H1 (cell line): Measurements from ENCODE around the gene CDK5. TPM values are rescaled to one million over a fixed set of nuclear protein-coding genes. Genes with fewer than 3 reads are reported as not detected.

Source experiments
- CTCF ChIA-PET: fragments of 300-600 bp; sonication (Branson Sonifier 250); formaldehyde crosslinking; loops from one replicate; lab custom pipeline; 2021; ENCODE audit not compliant: partially characterized antibody; lab: Charles Lee
- POLR2A ChIA-PET: fragments of 300-600 bp; sonication (Branson Sonifier 250); formaldehyde crosslinking; loops from one replicate; lab custom pipeline; 2021; ENCODE audit warnings: inconsistent platforms; ENCODE audit not compliant: partially characterized antibody; lab: Charles Lee
- DNase-seq, 2 experiments: peaks; one replicate each; pipeline versions ENCODE4 v3.0.0 to v3.0.0-alpha.2; 2010 to 2022; ENCODE audit warnings: low spot score in 2 of 2, low read depth in 1 of 2, mixed read lengths in 1 of 2
- FAIRE-seq: peaks from 2 replicates; lab custom pipeline; 2011; peaks lifted over from hg19 to GRCh38; lab: Jason Lieb, UNC
- H2AFZ ChIP-seq: 2 replicates; pipeline ENCODE4 v1.8.1; 2012; ENCODE audit warnings: low read length, inconsistent platforms
- H2AK5ac ChIP-seq: 2 replicates; pipeline ENCODE4 v1.6.1; 2013; ENCODE audit warnings: low read depth, low read length
- H2BK120ac ChIP-seq: replicated peaks from 2 replicates; pipeline ENCODE3; 2013; ENCODE audit warnings: low read depth, low read length, inconsistent platforms
- H2BK12ac ChIP-seq: 2 replicates; pipeline ENCODE4 v1.6.1; 2013; ENCODE audit warnings: low read depth, low read length
- H2BK15ac ChIP-seq: 2 replicates; pipeline ENCODE4 v1.6.1; 2013; ENCODE audit warnings: low read length
- H2BK20ac ChIP-seq: 2 replicates; pipeline ENCODE4 v1.6.1; 2013; ENCODE audit warnings: low read length
- H2BK5ac ChIP-seq: 2 replicates; pipeline ENCODE4 v1.6.1; 2013; ENCODE audit warnings: low read depth, low read length
- H3K14ac ChIP-seq: 2 replicates; pipeline ENCODE4 v1.6.1; 2013; ENCODE audit warnings: inconsistent platforms; ENCODE audit not compliant: insufficient read length
- H3K18ac ChIP-seq: 2 replicates; pipeline ENCODE4 v1.6.1; 2013; ENCODE audit warnings: low read length; ENCODE audit errors: extremely low read depth
- H3K23ac ChIP-seq: 2 replicates; pipeline ENCODE4 v1.6.1; 2013; ENCODE audit warnings: inconsistent platforms; ENCODE audit not compliant: insufficient read length
- H3K23me2 ChIP-seq: 2 replicates; pipeline ENCODE4 v1.6.1; 2013; ENCODE audit warnings: low read depth, low read length
- H3K27ac ChIP-seq: 2 replicates; pipeline ENCODE4 v1.6.1; 2011; ENCODE audit warnings: low read depth, low read length, inconsistent platforms
- H3K27me3 ChIP-seq, 4 experiments: replicated peaks in 1 of 4; 1 replicate in 1 of 4; 2 replicates in 3 of 4; pipeline versions ENCODE4 v1.6.1 to v1.8.1; 2011 to 2013; ENCODE audit warnings: low read length in 3 of 4, mild to moderate bottlenecking in 3 of 4, inconsistent platforms in 2 of 4, mixed read lengths in 2 of 4, moderate library complexity in 1 of 4; ENCODE audit not compliant: control insufficient read depth in 3 of 4, insufficient read depth in 3 of 4; ENCODE audit errors: extremely low read depth in 1 of 4
- H3K36me3 ChIP-seq, 4 experiments: 2 replicates each; pipeline versions ENCODE4 v1.6.1 to v1.8.1; 2011 to 2013; ENCODE audit warnings: mild to moderate bottlenecking in 4 of 4, low read length in 3 of 4, moderate library complexity in 2 of 4, control low read depth in 1 of 4, inconsistent platforms in 1 of 4; ENCODE audit not compliant: insufficient read depth in 4 of 4, control insufficient read depth in 2 of 4
- H3K4ac ChIP-seq: replicated peaks from 2 replicates; pipeline ENCODE3; 2013; ENCODE audit warnings: low read length, low read depth, mixed read lengths, inconsistent platforms; ENCODE audit not compliant: insufficient read length
- H3K4me1 ChIP-seq, 4 experiments: replicated peaks in 1 of 4; 1 replicate in 1 of 4; 2 replicates in 3 of 4; pipeline versions ENCODE4 v1.6.1 to v1.8.1; 2011 to 2013; ENCODE audit warnings: low read length in 3 of 4, inconsistent platforms in 2 of 4, mixed read lengths in 1 of 4; ENCODE audit not compliant: insufficient read depth in 4 of 4, control insufficient read depth in 3 of 4
- H3K4me2 ChIP-seq, 2 experiments: 2 replicates each; pipeline versions ENCODE4 v1.6.1 to v1.8.1; 2011 to 2013; ENCODE audit warnings: low read depth in 2 of 2, low read length in 2 of 2, control low read depth in 1 of 2, inconsistent platforms in 1 of 2, mild to moderate bottlenecking in 1 of 2; ENCODE audit not compliant: insufficient read depth in 1 of 2
- H3K4me3 ChIP-seq, 4 experiments: fragments of 200-600, 300-600 bp in 1 of 4; sonication (generic), shearing (Covaris generic), sonication (Bioruptor Twin) in 1 of 4; 2 replicates each; pipeline versions ENCODE4 v1.5.1 to v1.8.1; 2011 to 2016; ENCODE audit warnings: low read length in 4 of 4, low read depth in 3 of 4, control low read depth in 2 of 4, inconsistent platforms in 2 of 4, mild to moderate bottlenecking in 2 of 4, mixed read lengths in 1 of 4, moderate library complexity in 1 of 4; ENCODE audit not compliant: insufficient read depth in 2 of 4; ENCODE audit errors: extremely low read depth in 1 of 4
- H3K56ac ChIP-seq: replicated peaks from 2 replicates; pipeline ENCODE3; 2013; ENCODE audit warnings: low read depth, mild to moderate bottlenecking, mixed read lengths, low read length, inconsistent platforms; ENCODE audit not compliant: insufficient read length
- H3K79me1 ChIP-seq: 2 replicates; pipeline ENCODE4 v1.6.1; 2013; ENCODE audit warnings: low read depth, low read length, control low read depth
- H3K79me2 ChIP-seq, 2 experiments: 2 replicates each; pipeline versions ENCODE4 v1.6.1 to v1.8.1; 2012 to 2013; ENCODE audit warnings: low read length in 2 of 2, mild to moderate bottlenecking in 2 of 2, inconsistent platforms in 1 of 2; ENCODE audit not compliant: insufficient read depth in 2 of 2, control insufficient read depth in 1 of 2
- H3K9ac ChIP-seq, 4 experiments: replicated peaks in 1 of 4; 1 replicate in 1 of 4; 2 replicates in 3 of 4; pipeline versions ENCODE4 v1.6.1 to v1.8.1; 2011 to 2013; ENCODE audit warnings: low read depth in 3 of 4, low read length in 3 of 4, control low read depth in 2 of 4, mild to moderate bottlenecking in 2 of 4, moderate library complexity in 2 of 4, inconsistent platforms in 1 of 4; ENCODE audit errors: extremely low read depth in 1 of 4
- H3K9me3 ChIP-seq, 2 experiments: 2 replicates each; pipeline versions ENCODE4 v1.6.1 to v1.8.1; 2012 to 2013; ENCODE audit warnings: mild to moderate bottlenecking in 2 of 2, moderate library complexity in 2 of 2, control low read depth in 1 of 2, inconsistent platforms in 1 of 2, low read depth in 1 of 2, low read length in 1 of 2, mixed read lengths in 1 of 2; ENCODE audit not compliant: insufficient read depth in 2 of 2
- H4K20me1 ChIP-seq, 2 experiments: replicated peaks in 1 of 2; 2 replicates each; pipeline versions ENCODE3 to v1.8.1; 2011 to 2013; ENCODE audit warnings: inconsistent platforms in 2 of 2, low read length in 2 of 2, mild to moderate bottlenecking in 1 of 2; ENCODE audit not compliant: insufficient read depth in 2 of 2, control insufficient read depth in 1 of 2
- H4K5ac ChIP-seq: 2 replicates; pipeline ENCODE4 v1.6.1; 2013; ENCODE audit warnings: low read length, low read depth, mixed read lengths, inconsistent platforms; ENCODE audit not compliant: insufficient read length
- H4K8ac ChIP-seq: 2 replicates; pipeline ENCODE4 v1.8.0; 2013; ENCODE audit warnings: mild to moderate bottlenecking, moderate library complexity, low read length, inconsistent platforms; ENCODE audit not compliant: insufficient read depth; ENCODE audit errors: extremely low read depth
- H4K91ac ChIP-seq: replicated peaks from 2 replicates; pipeline ENCODE3; 2013; ENCODE audit warnings: low read length, mixed read lengths, inconsistent platforms; ENCODE audit not compliant: insufficient read length
- CREB1 ChIP-seq: IDR thresholded peaks from 2 replicates; pipeline ENCODE4 v1.6.1; 2012; ENCODE audit warnings: inconsistent platforms
- CTBP2 ChIP-seq: IDR thresholded peaks from 2 replicates; pipeline ENCODE4 v1.7.0; 2011; ENCODE audit warnings: borderline replicate concordance, mild to moderate bottlenecking, moderate library complexity, mixed read lengths, low read length; ENCODE audit not compliant: insufficient read depth, insufficient read length
- SIN3A ChIP-seq, 2 experiments: IDR thresholded peaks in 1 of 2; conservative IDR thresholded peaks in 1 of 2; 2 replicates each; pipeline ENCODE4 v1.6.1; 2011 to 2012; ENCODE audit warnings: low read length in 2 of 2, improper control_type of control experiment in 1 of 2, low read depth in 1 of 2, mild to moderate bottlenecking in 1 of 2
- WGBS, 2 experiments: shearing (Covaris generic) in 1 of 2; methylation state at CpG; one replicate each; pipeline versions ENCODE4 v1.1.6 to v1.1.7; 2013 to 2015; ENCODE audit warnings: low lambda C conversion rate in 2 of 2, mixed read lengths in 2 of 2, inconsistent platforms in 1 of 2, low coverage in 1 of 2, missing lambda C conversion rate in 1 of 2; ENCODE audit not compliant: insufficient replicate concordance in 2 of 2, insufficient coverage in 1 of 2, insufficient read length in 1 of 2; ENCODE audit errors: extremely low coverage in 1 of 2, missing lambda C conversion rate in 1 of 2; 5-methylcytosine and 5-hydroxymethylcytosine counted together
- polyA plus RNA-seq, 7 experiments: library from polyadenylated mRNA; depleted of rRNA in 3 of 7; stranded (reverse) in 5 of 7; unstranded in 2 of 7; fragments of >200 nt in 5 of 7; fragments of 200-250 nt in 2 of 7; gene quantifications; 1 replicate in 5 of 7; 2 replicates in 1 of 7; 4 replicates in 1 of 7; pipeline versions ENCODE4 v1.2.1 to v1.2.3, GENCODE V29; 2011 to 2013; ENCODE audit warnings: missing spikeins in 2 of 7, mixed read lengths in 2 of 7
- total RNA-seq: library from RNA; stranded (reverse); fragmentation: NEBNext Ultra II Directional; extraction: Animal tissue kit (Norgen Biotek cat#: 25700); gene quantifications from 2 replicates; pipeline ENCODE4 v1.2.1, GENCODE V29; 2021

Gene CDK5
- total and polyA plus RNA-seq, 2 of the 8 experiments (the other 6 are each of a cell fraction or from before 2014, with no cell fraction given) = 22.8 to 37.2 TPM

DNA sequence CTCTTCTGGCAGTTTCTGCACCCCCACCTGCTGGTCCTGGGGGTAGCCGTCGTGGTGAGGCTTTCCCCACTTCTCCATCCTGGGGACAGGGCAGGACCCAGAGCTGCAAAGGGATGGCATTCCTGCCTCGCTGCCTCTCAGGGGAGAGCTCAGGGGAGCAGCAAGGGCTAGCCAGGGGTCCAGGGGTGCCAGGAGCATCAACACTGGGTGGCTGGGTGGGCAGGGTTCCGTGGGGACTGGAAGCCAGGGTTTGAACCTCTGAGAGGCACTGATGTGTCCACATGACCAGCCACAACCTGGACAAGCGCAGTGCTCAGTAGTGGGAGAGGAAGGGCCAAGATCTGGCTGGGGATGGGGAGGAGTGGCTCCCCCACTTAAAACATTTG, 23.8 kb downstream of the CDK5 start:
- CTCF ChIA-PET = interaction anchor here (0.6 to 5.4 kb wide), 15 partner anchors 8 to 539 kb away, joined by 3 to 35 read pairs (median 4); partner anchors contain the start of genes ASIC3 and CDK5
- no peak for FAIRE-seq

More for the DNA sequence above, 23.8 kb downstream of the CDK5 start:
- Histone ChIP-seq H3K4ac (no peak overlapping the region), H2BK12ac (no peak overlapping the region), H3K14ac (no peak overlapping the region), H2BK120ac (no peak overlapping the region)
- no peak for DNase-seq
- no peak for TF ChIP-seq CTBP2
- TF ChIP-seq CREB1 = no peak
- no peak for TF ChIP-seq SIN3A (conservative IDR thresholded peaks at IDR 0.05 in 1 of 2, IDR thresholded peaks at IDR 0.05 in 1 of 2; ENCODE audit: low read depth in 1 of 2, low read length in 2 of 2)
- TF ChIP-seq, all 59 proteins: peak for 0
- no peak overlapping the region for H2AFZ ChIP-seq
- POLR2A ChIA-PET = interaction anchor here (1.3 kb wide), 1 partner anchor 14 kb away, joined by 4 read pairs; the partner anchor contains the start of gene ASIC3
- H3K9me3 ChIP-seq = no peaks in the 10 kb centered on the region
- no peak overlapping the region for H3K4me3 ChIP-seq
- no peak overlapping the region for H3K56ac ChIP-seq
- no peaks in the 10 kb centered on the region for H3K4me1 ChIP-seq
- no peak overlapping the region for H3K4me2 ChIP-seq
- H4K91ac ChIP-seq = no peak overlapping the region
- H3K79me1 ChIP-seq = no peaks in the 10 kb centered on the region; the same call in 1 of the 2 replicates
- H2BK20ac ChIP-seq = no peak overlapping the region
- H3K18ac ChIP-seq = no peak overlapping the region
- H2AK5ac ChIP-seq = no peak overlapping the region
- peaks cover 0 to 4% of the 10 kb centered on the region in 2 experiments for H4K20me1 ChIP-seq
- peaks cover 0 to 2% (median 0%) of the 10 kb centered on the region in 4 experiments; a peak in 2 of 8 replicates for H3K36me3 ChIP-seq
- WGBS, 2 experiments = 85% methylated on average over 5 of the region's 5 CpGs; no CpG with 5 or more reads in 1 of the 2 experiments
- no peak overlapping the region for H3K9ac ChIP-seq
- no peak overlapping the region for H3K27ac ChIP-seq
- no peaks in the 10 kb centered on the region for H3K23me2 ChIP-seq
- H3K79me2 ChIP-seq = no peaks in the 10 kb centered on the region
- H2BK5ac ChIP-seq = no peak overlapping the region
- no peaks in the 10 kb centered on the region for H3K27me3 ChIP-seq
- no peak overlapping the region for H3K23ac ChIP-seq
- H4K5ac ChIP-seq = no peak overlapping the region
- no peak overlapping the region for H2BK15ac ChIP-seq
- peak overlapping the region; percentile 68; the same call in 1 of the 2 replicates for H4K8ac ChIP-seq
